Liver (tissue), 9 donors: Measurements from ENCODE around the gene LNX1. TPM values are rescaled to one million over a fixed set of nuclear protein-coding genes. Genes with fewer than 3 reads are reported as not detected.

ENCODE experiments used
- DNase-seq: peaks from one replicate; pipeline ENCODE4 v3.0.0-alpha.2; 2017; ENCODE audit warnings: low spot score
- H3K27ac ChIP-seq, 2 donors: one replicate each; pipeline ENCODE4 v1.7.0; 2013; ENCODE audit warnings: inconsistent platforms in 2 of 2, low read length in 2 of 2, control low read depth in 1 of 2, low read depth in 1 of 2, mild to moderate bottlenecking in 1 of 2
- H3K27me3 ChIP-seq, 4 donors: one replicate each; pipeline versions ENCODE4 v1.6.1 to v1.7.0; 2013; ENCODE audit warnings: low read length in 3 of 4, inconsistent platforms in 1 of 4, mild to moderate bottlenecking in 1 of 4, moderate library complexity in 1 of 4; ENCODE audit not compliant: control insufficient read depth in 4 of 4, insufficient read depth in 4 of 4
- H3K36me3 ChIP-seq, 4 donors: one replicate each; pipeline versions ENCODE4 v1.6.1 to v1.7.0; 2013; ENCODE audit warnings: low read length in 3 of 4, mild to moderate bottlenecking in 3 of 4, low read depth in 1 of 4, moderate library complexity in 1 of 4; ENCODE audit not compliant: control insufficient read depth in 4 of 4, insufficient read depth in 3 of 4
- H3K4me1 ChIP-seq, 4 donors: one replicate each; pipeline versions ENCODE4 v1.6.1 to v1.7.0; 2013; ENCODE audit warnings: low read length in 3 of 4, mild to moderate bottlenecking in 3 of 4, moderate library complexity in 1 of 4; ENCODE audit not compliant: control insufficient read depth in 4 of 4, insufficient read depth in 4 of 4
- H3K4me3 ChIP-seq, 3 donors: one replicate each; pipeline versions ENCODE4 v1.6.1 to v1.7.0; 2013; ENCODE audit warnings: low read length in 3 of 3, control low read depth in 1 of 3, low read depth in 1 of 3, mild to moderate bottlenecking in 1 of 3
- H3K9ac ChIP-seq, 2 donors: one replicate each; pipeline ENCODE4 v1.7.0; 2013; ENCODE audit warnings: low read length in 2 of 2, mild to moderate bottlenecking in 2 of 2, moderate library complexity in 2 of 2, control low read depth in 1 of 2, low read depth in 1 of 2
- H3K9me3 ChIP-seq, 4 donors: one replicate each; pipeline versions ENCODE4 v1.6.1 to v1.7.0; 2013; ENCODE audit warnings: low read length in 3 of 4; ENCODE audit not compliant: control insufficient read depth in 4 of 4
- ATF3 ChIP-seq: IDR thresholded peaks from 2 replicates; pipeline ENCODE4 v1.6.1; 2016; ENCODE audit warnings: antibody characterized with exemption
- CTCF ChIP-seq: fragments of 150-350 bp; IDR thresholded peaks from 2 replicates; pipeline ENCODE4 v1.5.1; 2017; ENCODE audit warnings: improper control_type of control experiment, low read depth, low read length; ENCODE audit not compliant: missing input control
- FOXA2 ChIP-seq: IDR thresholded peaks from 2 replicates; pipeline ENCODE4 v1.6.1; 2016; ENCODE audit warnings: antibody characterized with exemption
- HNF4A ChIP-seq, 2 donors: conservative IDR thresholded peaks; 2 replicates each; pipeline ENCODE4 v1.6.1; 2016; ENCODE audit warnings: antibody characterized with exemption in 2 of 2, mild to moderate bottlenecking in 2 of 2
- HNF4G ChIP-seq: IDR thresholded peaks from 2 replicates; pipeline ENCODE4 v1.6.1; 2016; ENCODE audit warnings: antibody characterized with exemption
- MAX ChIP-seq: IDR thresholded peaks from 2 replicates; pipeline ENCODE4 v1.6.1; 2016; ENCODE audit warnings: antibody characterized with exemption
- NR2F2 ChIP-seq: IDR thresholded peaks from 2 replicates; pipeline ENCODE4 v1.6.1; 2016; ENCODE audit warnings: antibody characterized with exemption
- RAD21 ChIP-seq, 2 donors: IDR thresholded peaks; 2 replicates each; pipeline ENCODE4 v1.6.1; 2016; ENCODE audit warnings: antibody characterized with exemption in 2 of 2, mild to moderate bottlenecking in 2 of 2
- REST ChIP-seq: IDR thresholded peaks from 2 replicates; pipeline ENCODE4 v1.6.1; 2016; ENCODE audit warnings: antibody characterized with exemption, mild to moderate bottlenecking
- RXRA ChIP-seq, 2 donors: IDR thresholded peaks; 2 replicates each; pipeline ENCODE4 v1.6.1; 2017 to 2018; ENCODE audit warnings: antibody characterized with exemption in 2 of 2, mild to moderate bottlenecking in 1 of 2
- SP1 ChIP-seq: IDR thresholded peaks from 2 replicates; pipeline ENCODE4 v1.6.1; 2018; ENCODE audit warnings: antibody characterized with exemption, mild to moderate bottlenecking
- TAF1 ChIP-seq: conservative IDR thresholded peaks from 2 replicates; pipeline ENCODE4 v1.6.1; 2016; ENCODE audit warnings: antibody characterized with exemption, mild to moderate bottlenecking
- YY1 ChIP-seq: IDR thresholded peaks from 2 replicates; pipeline ENCODE4 v1.6.1; 2016; ENCODE audit warnings: antibody characterized with exemption, mild to moderate bottlenecking
- WGBS: extraction: QIAGEN DNeasy Blood & Tissue Kit; methylation state at CpG from one replicate; pipeline ENCODE4 v1.1.7; 2013; 5-methylcytosine and 5-hydroxymethylcytosine counted together
- polyA plus RNA-seq, 2 donors: library from polyadenylated mRNA; stranded (reverse) in 1 of 2; unstranded in 1 of 2; fragments of 200-250 nt in 1 of 2; fragments of >200 nt in 1 of 2; fragmentation: Nextera tagmentation in 1 of 2; extraction: Ambion mirVana in 1 of 2; gene quantifications; one replicate each; pipeline versions ENCODE4 v1.2.1 to v1.2.3, GENCODE V29; 2013 to 2015
- total RNA-seq, 2 donors: library from RNA; depleted of rRNA; stranded (reverse); fragments of >200 nt; gene quantifications; one replicate each; pipeline ENCODE4 v1.2.3, GENCODE V29; 2014
- TF ChIP-seq, protein P1 (sequence below): IDR thresholded peaks from 2 replicates; pipeline ENCODE4 v1.6.1; 2016; ENCODE audit warnings: antibody characterized with exemption
- donor health status: healthy.
- donor health status: healthy.
- donor health status: healthy.
- donor health status: healthy.
- donor health status: healthy.

Gene LNX1
- total and polyA plus RNA-seq, 4 donors, result 1.5 to 3.4 (median 2.3) TPM

DNA sequence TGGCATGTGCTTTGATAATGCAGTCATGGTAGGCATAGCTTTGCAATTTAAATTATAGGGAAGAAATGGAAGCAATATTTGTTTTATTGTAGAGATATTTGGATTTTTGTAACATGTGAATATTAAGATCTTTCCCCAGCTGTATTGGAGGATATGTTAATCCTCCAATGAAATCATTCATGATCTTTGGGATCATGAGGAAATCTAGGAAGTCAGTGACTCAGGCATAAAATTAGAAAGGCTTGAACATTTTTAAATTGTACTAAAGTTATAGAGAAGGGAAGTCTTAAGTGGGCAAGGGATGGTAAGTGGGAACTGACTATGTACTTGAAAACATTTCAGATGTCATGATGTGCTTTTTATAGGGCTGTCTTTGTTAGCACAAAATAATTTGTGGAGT, 167.0 kb downstream of the LNX1 start:
- H3K27me3 ChIP-seq, result no peaks in the 10 kb centered on the region
- H3K4me3 ChIP-seq, result no peak overlapping the region
- no peaks in the 10 kb centered on the region for H3K4me1 ChIP-seq
- no peak overlapping the region for H3K9ac ChIP-seq
- peaks cover 1 to 24% (median 9%) of the 10 kb centered on the region in 4 donors for H3K36me3 ChIP-seq
- H3K27ac ChIP-seq, result no peak overlapping the region
- no peaks in the 10 kb centered on the region for H3K9me3 ChIP-seq
- no peak for DNase-seq
- TF ChIP-seq SP1 (no peak), HNF4G (no peak), HNF4A (conservative IDR thresholded peaks at IDR 0.05) (no peak), CTCF (no peak), YY1 (no peak)
- TF ChIP-seq, protein P1, sequence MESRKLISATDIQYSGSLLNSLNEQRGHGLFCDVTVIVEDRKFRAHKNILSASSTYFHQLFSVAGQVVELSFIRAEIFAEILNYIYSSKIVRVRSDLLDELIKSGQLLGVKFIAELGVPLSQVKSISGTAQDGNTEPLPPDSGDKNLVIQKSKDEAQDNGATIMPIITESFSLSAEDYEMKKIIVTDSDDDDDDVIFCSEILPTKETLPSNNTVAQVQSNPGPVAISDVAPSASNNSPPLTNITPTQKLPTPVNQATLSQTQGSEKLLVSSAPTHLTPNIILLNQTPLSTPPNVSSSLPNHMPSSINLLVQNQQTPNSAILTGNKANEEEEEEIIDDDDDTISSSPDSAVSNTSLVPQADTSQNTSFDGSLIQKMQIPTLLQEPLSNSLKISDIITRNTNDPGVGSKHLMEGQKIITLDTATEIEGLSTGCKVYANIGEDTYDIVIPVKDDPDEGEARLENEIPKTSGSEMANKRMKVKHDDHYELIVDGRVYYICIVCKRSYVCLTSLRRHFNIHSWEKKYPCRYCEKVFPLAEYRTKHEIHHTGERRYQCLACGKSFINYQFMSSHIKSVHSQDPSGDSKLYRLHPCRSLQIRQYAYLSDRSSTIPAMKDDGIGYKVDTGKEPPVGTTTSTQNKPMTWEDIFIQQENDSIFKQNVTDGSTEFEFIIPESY, result no peak

- 99% methylated on average over 1 of the region's 1 CpG for WGBS
- H3K9me3 ChIP-seq, result no peaks in the 10 kb centered on the region
- H3K4me3 ChIP-seq, result no peak overlapping the region
- H3K27ac ChIP-seq, result no peak overlapping the region
- no peaks in the 10 kb centered on the region for H3K27me3 ChIP-seq
- no peak overlapping the region for H3K9ac ChIP-seq
- no peaks in the 10 kb centered on the region for H3K4me1 ChIP-seq
- H3K36me3 ChIP-seq, result peaks cover 0 to 17% (median 2%) of the 10 kb centered on the region in 4 donors
- no peak for DNase-seq
- TF ChIP-seq RAD21 (IDR thresholded peaks at IDR 0.05) (no peak), ATF3 (no peak), TAF1 (no peak), RXRA (IDR thresholded peaks at IDR 0.05) (no peak), REST (no peak), CTCF (no peak), MAX (no peak), SP1 (no peak), NR2F2 (no peak), HNF4A (conservative IDR thresholded peaks at IDR 0.05) (no peak), YY1 (no peak), FOXA2 (no peak)
- TF ChIP-seq, protein P1, result no peak
Observed at GRCh38 chr4:53422367-53422766, 168.9 kb downstream of the LNX1 start.
